Stimulated activated CD8-positive, alpha-beta memory T cell treated with anti-CD3 and anti-CD28 coated beads, Interleukin-12 subunit alpha, Interleukin-12 subunit beta, amount 100 ng/mL, for 24 hours (primary cell): Measurements from ENCODE around the gene ZNF354B.
"Not testable (repeated sequence)": the region's sequence is repeated elsewhere in the genome, so short reads cannot be mapped to it uniquely, and the experiment has no call there.

Source experiments
- DNase-seq: peaks from one replicate; pipeline ENCODE4 v3.0.0-alpha.2; 2020; ENCODE audit errors: extremely low read depth

Gene ZNF354B

GRCh38 chr5:178883115-178883694 lies 23.5 kb downstream of the ZNF354B start:
- not testable (repeated sequence) for DNase-seq

GRCh38 chr5:178883815-178884430 lies 24.2 kb downstream of the ZNF354B start:
- no peak for DNase-seq

- DNase-seq, result no peak
Measured at GRCh38 chr5:178895615-178896571, 36.1 kb downstream of the ZNF354B start, which contains the start of gene ZFP2. Gene ZFP2 (plus strand): TSS chr5:178895913. CDS start chr5:178931314, 35,401 bp downstream.

- no peak for DNase-seq
Measured at GRCh38 chr5:178899289-178899688, 39.5 kb downstream of the ZNF354B start.

- DNase-seq, result no peak
Measured at GRCh38 chr5:178902849-178903248, 43.1 kb downstream of the ZNF354B start.

- no peak for DNase-seq
Measured at GRCh38 chr5:178931846-178932760, 72.3 kb downstream of the ZNF354B start.
